Measurements from ENCODE around the gene ADGRL4.
A peak's percentile ranks its signal among the peaks of the same experiment; 100 is the strongest.

The ADGRL4 gene

DNA sequence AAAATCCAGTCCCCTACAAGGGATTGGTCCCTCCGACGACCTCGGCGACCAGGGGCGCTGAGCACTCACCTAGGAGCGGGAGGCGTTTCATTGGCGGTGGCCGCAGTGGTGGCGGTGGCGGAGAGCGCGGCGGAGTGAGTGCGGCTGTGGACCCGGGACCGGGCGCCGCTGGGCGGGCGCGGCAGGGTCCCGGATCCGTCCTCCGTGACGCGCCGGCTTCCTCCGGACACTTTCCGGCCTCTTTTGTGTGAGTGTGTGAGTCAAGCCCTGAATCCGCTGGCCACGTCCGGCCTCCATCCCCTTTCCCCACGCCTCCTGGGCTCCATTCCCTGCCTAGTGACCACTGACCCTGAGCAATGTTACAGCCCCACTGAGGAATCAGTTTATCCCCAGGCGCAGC lies at the start of gene ADGRL4:
TSS of gene ADGRL4 (minus strand) at position 167 of the 400 bp plus-strand sequence. CDS start at position 91, 76 bp downstream.
- TF ChIP-seq, protein P1, sequence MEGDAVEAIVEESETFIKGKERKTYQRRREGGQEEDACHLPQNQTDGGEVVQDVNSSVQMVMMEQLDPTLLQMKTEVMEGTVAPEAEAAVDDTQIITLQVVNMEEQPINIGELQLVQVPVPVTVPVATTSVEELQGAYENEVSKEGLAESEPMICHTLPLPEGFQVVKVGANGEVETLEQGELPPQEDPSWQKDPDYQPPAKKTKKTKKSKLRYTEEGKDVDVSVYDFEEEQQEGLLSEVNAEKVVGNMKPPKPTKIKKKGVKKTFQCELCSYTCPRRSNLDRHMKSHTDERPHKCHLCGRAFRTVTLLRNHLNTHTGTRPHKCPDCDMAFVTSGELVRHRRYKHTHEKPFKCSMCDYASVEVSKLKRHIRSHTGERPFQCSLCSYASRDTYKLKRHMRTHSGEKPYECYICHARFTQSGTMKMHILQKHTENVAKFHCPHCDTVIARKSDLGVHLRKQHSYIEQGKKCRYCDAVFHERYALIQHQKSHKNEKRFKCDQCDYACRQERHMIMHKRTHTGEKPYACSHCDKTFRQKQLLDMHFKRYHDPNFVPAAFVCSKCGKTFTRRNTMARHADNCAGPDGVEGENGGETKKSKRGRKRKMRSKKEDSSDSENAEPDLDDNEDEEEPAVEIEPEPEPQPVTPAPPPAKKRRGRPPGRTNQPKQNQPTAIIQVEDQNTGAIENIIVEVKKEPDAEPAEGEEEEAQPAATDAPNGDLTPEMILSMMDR (conservative IDR thresholded peaks at IDR 0.05; ENCODE audit: low read depth, low read length), result no peak
- DNase-seq (ENCODE audit: low read depth), result peak; percentile 57
- H3K4me3 ChIP-seq (ENCODE audit: low read depth, low read length), result peak within 1 kb of the TSS; percentile 73

GRCh38 chr1:79055856-79056255 lies 49.3 kb upstream of the ADGRL4 start:
- DNase-seq (ENCODE audit: low read depth), result no peak
- TF ChIP-seq, protein P1 (conservative IDR thresholded peaks at IDR 0.05; ENCODE audit: low read depth, low read length), result no peak
- no peak overlapping the region for H3K4me3 ChIP-seq (ENCODE audit: low read depth, low read length)

GRCh38 chr1:79052829-79053449 lies 46.4 kb upstream of the ADGRL4 start:
- no peak for DNase-seq (ENCODE audit: low read depth)
- H3K4me3 ChIP-seq (ENCODE audit: low read depth, low read length), result peak overlapping the region; percentile 41
- TF ChIP-seq, protein P1 (conservative IDR thresholded peaks at IDR 0.05; ENCODE audit: low read depth, low read length), result no peak

DNA sequence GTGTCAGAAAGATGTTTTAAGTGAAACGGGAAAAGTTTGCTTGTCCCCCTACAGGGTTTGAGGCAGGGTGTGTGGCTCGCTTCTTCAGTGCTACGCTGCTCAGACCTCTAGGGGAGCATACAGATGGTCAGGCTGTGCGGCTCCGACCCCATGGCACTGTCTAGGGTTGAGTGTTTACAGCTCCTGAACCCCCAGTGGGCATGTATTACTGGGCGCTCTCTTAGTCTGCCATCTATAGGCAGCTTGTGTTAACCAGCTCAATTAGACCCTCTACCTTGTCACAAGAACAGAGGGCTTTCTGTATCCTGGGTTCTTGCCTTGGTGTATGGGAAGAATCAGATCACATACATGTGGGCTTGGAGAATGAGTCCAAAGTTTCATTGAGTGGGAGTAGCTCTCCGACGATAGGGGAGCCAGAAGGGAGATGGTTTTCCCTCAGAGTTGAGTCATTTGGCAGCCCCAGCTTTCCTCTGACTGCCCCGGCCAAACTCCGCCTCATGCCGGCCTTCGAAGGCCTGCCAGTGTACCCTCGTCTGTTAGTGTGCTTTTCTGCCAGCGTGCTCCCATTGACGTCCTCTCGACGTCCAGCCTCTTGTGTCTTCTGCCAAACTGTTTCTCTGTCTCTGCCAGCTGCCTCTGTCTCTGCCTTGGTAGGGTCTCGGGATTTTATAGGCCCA lies 38.6 kb upstream of the ADGRL4 start:
- DNase-seq (ENCODE audit: low read depth), result peak; percentile 32
- no peak overlapping the region for H3K4me3 ChIP-seq (ENCODE audit: low read depth, low read length)
- TF ChIP-seq, protein P1 (conservative IDR thresholded peaks at IDR 0.05; ENCODE audit: low read depth, low read length), result peak; percentile 43

DNA sequence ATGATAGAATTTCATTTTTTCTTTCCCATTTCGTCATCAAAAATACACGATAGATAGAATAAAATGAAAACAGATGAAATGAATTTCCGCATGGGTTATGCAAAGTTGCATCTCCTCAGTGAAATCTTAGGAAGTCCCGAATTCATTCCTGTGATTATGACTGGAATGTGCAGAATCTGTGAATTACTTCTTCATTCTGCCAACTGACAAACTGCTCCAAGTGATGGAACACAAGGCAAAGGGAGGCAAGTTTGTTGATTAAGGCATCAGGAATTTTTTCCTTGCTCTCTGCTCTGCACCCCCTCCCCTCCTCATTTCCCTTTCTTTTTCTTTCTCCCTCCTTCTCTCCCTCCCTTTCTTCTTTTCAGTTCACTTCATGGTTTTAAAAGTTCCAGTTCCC lies 37.0 kb upstream of the ADGRL4 start:
- peak; percentile 73 for DNase-seq (ENCODE audit: low read depth)
- no peak overlapping the region for H3K4me3 ChIP-seq (ENCODE audit: low read depth, low read length)
- TF ChIP-seq, protein P1 (conservative IDR thresholded peaks at IDR 0.05; ENCODE audit: low read depth, low read length), result no peak

GRCh38 chr1:79042539-79042938 lies 36.0 kb upstream of the ADGRL4 start:
- H3K4me3 ChIP-seq (ENCODE audit: low read depth, low read length), result no peak overlapping the region
- TF ChIP-seq, protein P1 (conservative IDR thresholded peaks at IDR 0.05; ENCODE audit: low read depth, low read length), result no peak
- no peak for DNase-seq (ENCODE audit: low read depth)

DNA sequence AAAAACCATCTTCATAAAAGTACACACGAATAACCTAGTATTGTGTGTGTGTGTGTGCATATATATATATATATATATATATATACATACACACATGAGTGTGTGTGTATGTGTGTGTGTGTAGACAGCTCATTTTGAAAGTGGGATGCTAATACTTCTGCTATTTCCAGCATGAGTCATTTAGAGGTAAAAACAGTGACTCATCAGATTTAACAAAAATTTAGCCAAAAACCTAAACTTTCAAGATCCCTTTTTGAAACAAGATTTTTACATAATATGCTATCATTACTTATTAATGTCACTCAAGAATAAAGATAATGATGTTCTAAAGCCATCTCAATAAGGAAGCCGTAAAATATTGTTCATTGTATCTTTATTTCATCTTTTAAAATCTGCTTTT lies 35.6 kb upstream of the ADGRL4 start:
- no peak overlapping the region for H3K4me3 ChIP-seq (ENCODE audit: low read depth, low read length)
- DNase-seq (ENCODE audit: low read depth), result peak; percentile 77
- TF ChIP-seq, protein P1 (conservative IDR thresholded peaks at IDR 0.05; ENCODE audit: low read depth, low read length), result no peak
